HepG2 (cell line): Measurements from ENCODE around the gene PIAS1. TPM values are rescaled to one million over a fixed set of nuclear protein-coding genes. Genes with fewer than 3 reads are reported as not detected.

Experiments used
- ATAC-seq: fragments of 200-7000 bp; cut with Tn5 transposase; 3 replicates; pipeline ENCODE4 v1.9.1; 2020; ENCODE audit warnings: mild to moderate bottlenecking, moderate library complexity
- BruUV-seq: library from RNA; stranded (reverse); fragments of 400-500 nt; replicated peaks from 2 replicates; lab custom pipeline; 2021; lab: Mats Ljungman, UMichigan
- CTCF ChIA-PET: fragments of 300-600 bp; formaldehyde crosslinking; extraction: SDS; loops from one replicate; lab custom pipeline; 2021; ENCODE audit warnings: low total read pairs, inconsistent platforms, low intra/inter-chr PET ratio; lab: Yijun Ruan, JAX
- POLR2A ChIA-PET: fragments of 350-600 bp; sonication (Branson Sonifier 250); formaldehyde crosslinking; loops from one replicate; lab custom pipeline; 2020; ENCODE audit warnings: antibody characterized with exemption, inconsistent platforms; lab: Yijun Ruan, JAX
- DNase-seq: peaks from one replicate; pipeline ENCODE4 v3.0.0-alpha.2; 2015; ENCODE audit warnings: low spot score
- FAIRE-seq: peaks from 3 replicates; lab custom pipeline; 2011; peaks lifted over from hg19 to GRCh38; lab: Jason Lieb, UNC
- H2AFZ ChIP-seq: one replicate; pipeline ENCODE4 v1.6.1; 2011; ENCODE audit warnings: low read length, inconsistent platforms
- H3K27ac ChIP-seq: fragments of 300-600 bp; 3 replicates; pipeline ENCODE4 v1.8.0; 2011; ENCODE audit warnings: mixed run types, mild to moderate bottlenecking, mixed read lengths, low read length, inconsistent platforms; ENCODE audit not compliant: insufficient read depth; ENCODE audit errors: extremely low read length
- H3K27me3 ChIP-seq, 2 experiments: fragments of 200-600 bp in 1 of 2; 2 replicates in 1 of 2; 3 replicates in 1 of 2; pipeline versions ENCODE4 v1.6.0 to v1.8.0; 2011; ENCODE audit warnings: low read length in 2 of 2, mild to moderate bottlenecking in 2 of 2, moderate library complexity in 2 of 2, inconsistent platforms in 1 of 2; ENCODE audit not compliant: insufficient read depth in 2 of 2, control insufficient read depth in 1 of 2
- H3K36me3 ChIP-seq, 2 experiments: fragments of 200-600 bp in 1 of 2; replicated peaks in 1 of 2; 2 replicates in 1 of 2; 3 replicates in 1 of 2; pipeline versions ENCODE4 v1.5.1 to v1.8.0; 2011; ENCODE audit warnings: low read length in 2 of 2, inconsistent platforms in 1 of 2; ENCODE audit not compliant: insufficient read depth in 2 of 2, control insufficient read depth in 1 of 2
- H3K4me1 ChIP-seq: 2 replicates; pipeline ENCODE4 v1.5.1; 2012; ENCODE audit warnings: low read length, inconsistent platforms; ENCODE audit not compliant: insufficient read depth
- H3K4me2 ChIP-seq: 2 replicates; pipeline ENCODE4 v1.6.0; 2011; ENCODE audit warnings: low read depth, low read length, inconsistent platforms
- H3K4me3 ChIP-seq, 3 experiments: fragments of 200-600 bp in 1 of 3; sonication (generic), shearing (Covaris generic) in 1 of 3; replicated peaks in 1 of 3; 2 replicates each; pipeline ENCODE4 v1.5.1; 2011 to 2016; ENCODE audit warnings: low read length in 3 of 3, inconsistent platforms in 2 of 3, low read depth in 2 of 3, mild to moderate bottlenecking in 2 of 3, control low read depth in 1 of 3, mixed read lengths in 1 of 3; ENCODE audit not compliant: insufficient read depth in 1 of 3
- H3K79me2 ChIP-seq: one replicate; pipeline ENCODE4 v1.6.1; 2011; ENCODE audit warnings: low read length, inconsistent platforms; ENCODE audit not compliant: insufficient read depth
- H3K9ac ChIP-seq: 2 replicates; pipeline ENCODE4 v1.6.0; 2011; ENCODE audit warnings: mild to moderate bottlenecking, low read depth, low read length, inconsistent platforms; ENCODE audit not compliant: insufficient read depth
- H3K9me3 ChIP-seq: 2 replicates; pipeline ENCODE4 v1.5.1; 2012; ENCODE audit warnings: mild to moderate bottlenecking, low read length
- H4K20me1 ChIP-seq: 2 replicates; pipeline ENCODE4 v1.6.0; 2011; ENCODE audit warnings: inconsistent platforms, mild to moderate bottlenecking, low read length, moderate library complexity; ENCODE audit not compliant: insufficient read depth
- AGO2 ChIP-seq: fragments of 200-400 bp; formaldehyde crosslinking; optimal IDR thresholded peaks from 2 replicates; pipeline ENCODE3; 2017; ENCODE audit warnings: mild to moderate bottlenecking, low read depth, low read length, moderate library complexity
- ISL2 ChIP-seq: sonication (generic); formaldehyde crosslinking; IDR thresholded peaks from 2 replicates; pipeline ENCODE4 v1.5.0; 2020; ENCODE audit warnings: missing genetic modification reagents
- NR2F1 ChIP-seq, 2 experiments: fragments of 450-650 bp in 1 of 2; formaldehyde crosslinking in 1 of 2; IDR thresholded peaks; 2 replicates each; pipeline versions ENCODE4 v1.5.0 to v1.6.1; 2016 to 2020; ENCODE audit warnings: mild to moderate bottlenecking in 1 of 2, missing compliant biosample characterization in 1 of 2, missing genetic modification reagents in 1 of 2, moderate library complexity in 1 of 2
- PHF5A ChIP-seq: IDR thresholded peaks from one replicate; pipeline ENCODE4 v1.6.1; 2018; ENCODE audit warnings: low read depth, missing genetic modification reagents; ENCODE audit not compliant: unreplicated experiment
- RBM39 ChIP-seq: fragments of 200-400 bp; formaldehyde crosslinking; IDR thresholded peaks from one replicate; pipeline ENCODE4 v1.6.1; 2018; ENCODE audit warnings: antibody characterized with exemption, mild to moderate bottlenecking, low read depth, low read length; ENCODE audit not compliant: poor library complexity, severe bottlenecking
- SIX1 ChIP-seq: sonication (generic); formaldehyde crosslinking; IDR thresholded peaks from 2 replicates; pipeline ENCODE4 v1.4.0; 2020; ENCODE audit warnings: missing genetic modification reagents, borderline replicate concordance
- SYNCRIP ChIP-seq: fragments of 200-400 bp; formaldehyde crosslinking; IDR thresholded peaks from 2 replicates; pipeline ENCODE4 v1.6.1; 2018; ENCODE audit warnings: mild to moderate bottlenecking, low read depth, low read length; ENCODE audit not compliant: insufficient read depth
- TEF ChIP-seq: sonication (generic); formaldehyde crosslinking; IDR thresholded peaks from 2 replicates; pipeline ENCODE4 v1.5.0; 2020; ENCODE audit warnings: missing genetic modification reagents
- ZBTB1 ChIP-seq: sonication (generic); formaldehyde crosslinking; IDR thresholded peaks from 2 replicates; pipeline ENCODE4 v1.4.0; 2020; ENCODE audit warnings: missing genetic modification reagents, borderline replicate concordance
- ZNF138 ChIP-seq: sonication (generic); formaldehyde crosslinking; IDR thresholded peaks from 2 replicates; pipeline ENCODE4 v1.5.0; 2020; ENCODE audit warnings: mild to moderate bottlenecking, low read depth, missing genetic modification reagents
- ZNF33A ChIP-seq: sonication (generic); formaldehyde crosslinking; IDR thresholded peaks from 2 replicates; pipeline ENCODE4 v1.5.1; 2020; ENCODE audit warnings: missing genetic modification reagents, mild to moderate bottlenecking, moderate library complexity, borderline replicate concordance
- ZNF772 ChIP-seq: sonication (generic); formaldehyde crosslinking; IDR thresholded peaks from 2 replicates; pipeline ENCODE4 v1.5.0; 2020; ENCODE audit warnings: mild to moderate bottlenecking, missing genetic modification reagents
- WGBS: methylation state at CpG from one replicate; pipeline ENCODE4 v1.1.6; 2017; ENCODE audit warnings: low lambda C conversion rate; 5-methylcytosine and 5-hydroxymethylcytosine counted together
- in situ Hi-C: cut with HindIII; loops from 2 replicates; pipeline ENCODE4 v1.10.0; 2017; ENCODE audit warnings: low pct_unique_long_range_greater_than_20kb; ENCODE audit not compliant: extremely low pct_ligation_motif_present
- intact Hi-C: fragments of 100-400 bp; cut with micrococcal nuclease; formaldehyde crosslinking; loops from one replicate; pipeline ENCODE4 v1.10.0; 2022; ENCODE audit not compliant: unreplicated experiment
- polyA plus RNA-seq, 8 experiments: library from polyadenylated mRNA; depleted of rRNA in 3 of 8; stranded (reverse) in 7 of 8; unstranded in 1 of 8; fragments of >200 nt; fragmentation: Illumina TruSeq in 4 of 8; extraction: Trizol in 4 of 8; gene quantifications; 2 replicates each; pipeline versions ENCODE4 v1.2.1 to v1.2.3, GENCODE V29; 2011 to 2016; ENCODE audit warnings: low read depth in 4 of 8, missing spikeins in 1 of 8, mixed read lengths in 1 of 8; ENCODE audit not compliant: insufficient read depth in 1 of 8
- total RNA-seq, 5 experiments: library from RNA; depleted of rRNA; stranded (reverse); fragments of >200 nt; fragmentation: Illumina TruSeq; extraction: Trizol; gene quantifications; 2 replicates each; pipeline ENCODE4 v1.2.3, GENCODE V29; 2016; ENCODE audit warnings: low read depth in 1 of 5
- TF ChIP-seq, protein P1 (sequence below): sonication (generic); formaldehyde crosslinking; IDR thresholded peaks from 2 replicates; pipeline ENCODE4 v1.4.0; 2020; ENCODE audit warnings: missing genetic modification reagents, borderline replicate concordance
- TF ChIP-seq, protein P2 (sequence below): sonication (generic); formaldehyde crosslinking; IDR thresholded peaks from 2 replicates; pipeline ENCODE4 v1.4.0; 2020; ENCODE audit warnings: mild to moderate bottlenecking, missing genetic modification reagents

Gene PIAS1
- total and polyA plus RNA-seq, 2 of the 13 experiments (the other 11 are each of a cell fraction or from before 2014, with no cell fraction given): 20.7 to 33.7 TPM

GRCh38 chr15:68015244-68015643, 38.9 kb upstream of the PIAS1 start (continued):
- TF ChIP-seq ZNF33A (CRISPR knock-in tag) (no peak), AGO2 (no peak), RBM39 (no peak), PHF5A (no peak), ZNF772 (CRISPR knock-in tag) (no peak)
- TF ChIP-seq, protein P1, sequence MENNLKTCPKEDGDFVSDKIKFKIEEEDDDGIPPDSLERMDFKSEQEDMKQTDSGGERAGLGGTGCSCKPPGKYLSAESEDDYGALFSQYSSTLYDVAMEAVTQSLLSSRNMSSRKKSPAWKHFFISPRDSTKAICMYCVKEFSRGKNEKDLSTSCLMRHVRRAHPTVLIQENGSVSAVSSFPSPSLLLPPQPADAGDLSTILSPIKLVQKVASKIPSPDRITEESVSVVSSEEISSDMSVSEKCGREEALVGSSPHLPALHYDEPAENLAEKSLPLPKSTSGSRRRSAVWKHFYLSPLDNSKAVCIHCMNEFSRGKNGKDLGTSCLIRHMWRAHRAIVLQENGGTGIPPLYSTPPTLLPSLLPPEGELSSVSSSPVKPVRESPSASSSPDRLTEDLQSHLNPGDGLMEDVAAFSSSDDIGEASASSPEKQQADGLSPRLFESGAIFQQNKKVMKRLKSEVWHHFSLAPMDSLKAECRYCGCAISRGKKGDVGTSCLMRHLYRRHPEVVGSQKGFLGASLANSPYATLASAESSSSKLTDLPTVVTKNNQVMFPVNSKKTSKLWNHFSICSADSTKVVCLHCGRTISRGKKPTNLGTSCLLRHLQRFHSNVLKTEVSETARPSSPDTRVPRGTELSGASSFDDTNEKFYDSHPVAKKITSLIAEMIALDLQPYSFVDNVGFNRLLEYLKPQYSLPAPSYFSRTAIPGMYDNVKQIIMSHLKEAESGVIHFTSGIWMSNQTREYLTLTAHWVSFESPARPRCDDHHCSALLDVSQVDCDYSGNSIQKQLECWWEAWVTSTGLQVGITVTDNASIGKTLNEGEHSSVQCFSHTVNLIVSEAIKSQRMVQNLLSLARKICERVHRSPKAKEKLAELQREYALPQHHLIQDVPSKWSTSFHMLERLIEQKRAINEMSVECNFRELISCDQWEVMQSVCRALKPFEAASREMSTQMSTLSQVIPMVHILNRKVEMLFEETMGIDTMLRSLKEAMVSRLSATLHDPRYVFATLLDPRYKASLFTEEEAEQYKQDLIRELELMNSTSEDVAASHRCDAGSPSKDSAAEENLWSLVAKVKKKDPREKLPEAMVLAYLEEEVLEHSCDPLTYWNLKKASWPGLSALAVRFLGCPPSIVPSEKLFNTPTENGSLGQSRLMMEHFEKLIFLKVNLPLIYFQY (CRISPR knock-in tag): no peak

DNA sequence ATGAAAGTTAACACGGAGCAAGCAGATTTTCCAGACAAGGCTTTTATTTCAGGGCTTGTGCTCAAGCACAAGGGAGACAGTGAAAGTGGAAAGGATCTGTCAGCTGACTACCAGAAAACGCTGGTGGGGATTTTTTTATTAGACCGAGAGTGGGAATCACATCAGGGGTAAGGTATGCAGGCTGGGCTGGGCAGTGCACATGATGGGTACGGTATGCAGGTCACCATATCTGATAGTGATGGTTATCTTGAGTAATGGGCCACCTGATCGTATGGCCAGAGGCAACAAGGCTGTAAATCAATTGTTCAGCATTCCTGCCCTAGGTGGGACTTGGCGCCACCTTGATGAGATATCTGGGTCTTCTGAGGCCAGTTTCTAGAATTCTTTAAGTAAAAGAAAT, 36.9 kb upstream of the PIAS1 start:
- Histone ChIP-seq H3K36me3 (no peaks in the 10 kb centered on the region), H3K27me3 (peaks cover 0 to 15% of the 10 kb centered on the region in 2 experiments; a peak in 1 of 5 replicates), H4K20me1 (no peaks in the 10 kb centered on the region), H3K4me2 (no peak overlapping the region), H3K4me3 (no peak overlapping the region), H3K4me1 (peaks cover 23% of the 10 kb centered on the region), H3K9ac (no peak overlapping the region), H3K27ac (no peak overlapping the region), H3K9me3 (no peaks in the 10 kb centered on the region), H2AFZ (no peak overlapping the region), H3K79me2 (no peaks in the 10 kb centered on the region)
- CTCF ChIA-PET: no interaction called here
- FAIRE-seq (no peak), DNase-seq (no peak), ATAC-seq (no peak)
- intact Hi-C loops (no loop called here), in situ Hi-C loops (no loop called here)
- WGBS: 36% methylated on average over 6 of the region's 6 CpGs
- BruUV-seq: no TSS peak
- POLR2A ChIA-PET: no interaction called here
- TF ChIP-seq, protein P2, sequence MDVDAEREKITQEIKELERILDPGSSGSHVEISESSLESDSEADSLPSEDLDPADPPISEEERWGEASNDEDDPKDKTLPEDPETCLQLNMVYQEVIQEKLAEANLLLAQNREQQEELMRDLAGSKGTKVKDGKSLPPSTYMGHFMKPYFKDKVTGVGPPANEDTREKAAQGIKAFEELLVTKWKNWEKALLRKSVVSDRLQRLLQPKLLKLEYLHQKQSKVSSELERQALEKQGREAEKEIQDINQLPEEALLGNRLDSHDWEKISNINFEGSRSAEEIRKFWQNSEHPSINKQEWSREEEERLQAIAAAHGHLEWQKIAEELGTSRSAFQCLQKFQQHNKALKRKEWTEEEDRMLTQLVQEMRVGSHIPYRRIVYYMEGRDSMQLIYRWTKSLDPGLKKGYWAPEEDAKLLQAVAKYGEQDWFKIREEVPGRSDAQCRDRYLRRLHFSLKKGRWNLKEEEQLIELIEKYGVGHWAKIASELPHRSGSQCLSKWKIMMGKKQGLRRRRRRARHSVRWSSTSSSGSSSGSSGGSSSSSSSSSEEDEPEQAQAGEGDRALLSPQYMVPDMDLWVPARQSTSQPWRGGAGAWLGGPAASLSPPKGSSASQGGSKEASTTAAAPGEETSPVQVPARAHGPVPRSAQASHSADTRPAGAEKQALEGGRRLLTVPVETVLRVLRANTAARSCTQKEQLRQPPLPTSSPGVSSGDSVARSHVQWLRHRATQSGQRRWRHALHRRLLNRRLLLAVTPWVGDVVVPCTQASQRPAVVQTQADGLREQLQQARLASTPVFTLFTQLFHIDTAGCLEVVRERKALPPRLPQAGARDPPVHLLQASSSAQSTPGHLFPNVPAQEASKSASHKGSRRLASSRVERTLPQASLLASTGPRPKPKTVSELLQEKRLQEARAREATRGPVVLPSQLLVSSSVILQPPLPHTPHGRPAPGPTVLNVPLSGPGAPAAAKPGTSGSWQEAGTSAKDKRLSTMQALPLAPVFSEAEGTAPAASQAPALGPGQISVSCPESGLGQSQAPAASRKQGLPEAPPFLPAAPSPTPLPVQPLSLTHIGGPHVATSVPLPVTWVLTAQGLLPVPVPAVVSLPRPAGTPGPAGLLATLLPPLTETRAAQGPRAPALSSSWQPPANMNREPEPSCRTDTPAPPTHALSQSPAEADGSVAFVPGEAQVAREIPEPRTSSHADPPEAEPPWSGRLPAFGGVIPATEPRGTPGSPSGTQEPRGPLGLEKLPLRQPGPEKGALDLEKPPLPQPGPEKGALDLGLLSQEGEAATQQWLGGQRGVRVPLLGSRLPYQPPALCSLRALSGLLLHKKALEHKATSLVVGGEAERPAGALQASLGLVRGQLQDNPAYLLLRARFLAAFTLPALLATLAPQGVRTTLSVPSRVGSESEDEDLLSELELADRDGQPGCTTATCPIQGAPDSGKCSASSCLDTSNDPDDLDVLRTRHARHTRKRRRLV (CRISPR knock-in tag): no peak
- TF ChIP-seq SYNCRIP: no peak
- TF ChIP-seq NR2F1 (CRISPR knock-in tag; IDR thresholded peaks at IDR 0.05): no peak
- no peak for TF ChIP-seq ZBTB1
- TF ChIP-seq ISL2 (CRISPR knock-in tag): no peak
- TF ChIP-seq TEF (CRISPR knock-in tag): no peak
- no peak for TF ChIP-seq SIX1 (CRISPR knock-in tag)
- TF ChIP-seq ZNF138 (CRISPR knock-in tag): no peak
